Dermis blood vessel endothelial cell (primary cell): ENCODE measurements around the gene ABCF3. TPM values are rescaled to one million over a fixed set of nuclear protein-coding genes. Genes with fewer than 3 reads are reported as not detected.

Experiments
- DNase-seq: peaks from one replicate; pipeline ENCODE4 v3.0.0; 2010
- total RNA-seq: library from RNA; depleted of rRNA; stranded (reverse); fragments of >200 nt; gene quantifications from 2 replicates; pipeline ENCODE4 v1.2.3, GENCODE V29; 2014

ABCF3 gene
- total RNA-seq, 1 donor from 2014 or later = 58.4 TPM

GRCh38 chr3:184188080-184188479, 2.1 kb downstream of the ABCF3 start:
- DNase-seq = no peak

DNA sequence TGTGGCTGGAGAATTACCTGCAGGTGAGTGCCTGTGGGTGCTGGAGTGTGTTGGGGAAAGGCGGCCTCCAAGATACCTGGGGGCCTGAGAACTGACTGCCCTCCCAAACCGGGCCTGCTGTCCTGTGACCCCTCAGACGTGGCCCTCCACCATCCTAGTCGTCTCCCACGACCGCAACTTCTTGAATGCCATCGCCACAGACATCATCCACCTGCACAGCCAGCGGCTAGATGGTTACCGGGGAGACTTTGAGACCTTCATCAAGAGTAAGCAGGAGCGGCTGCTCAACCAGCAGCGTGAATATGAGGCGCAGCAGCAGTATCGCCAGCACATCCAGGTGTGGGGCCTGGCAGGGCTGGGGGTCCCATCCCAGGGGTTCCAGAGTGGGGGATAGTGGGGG, 3.4 kb downstream of the ABCF3 start:
- no peak for DNase-seq

GRCh38 chr3:184192889-184193288, 6.9 kb downstream of the ABCF3 start:
- no peak for DNase-seq

DNA sequence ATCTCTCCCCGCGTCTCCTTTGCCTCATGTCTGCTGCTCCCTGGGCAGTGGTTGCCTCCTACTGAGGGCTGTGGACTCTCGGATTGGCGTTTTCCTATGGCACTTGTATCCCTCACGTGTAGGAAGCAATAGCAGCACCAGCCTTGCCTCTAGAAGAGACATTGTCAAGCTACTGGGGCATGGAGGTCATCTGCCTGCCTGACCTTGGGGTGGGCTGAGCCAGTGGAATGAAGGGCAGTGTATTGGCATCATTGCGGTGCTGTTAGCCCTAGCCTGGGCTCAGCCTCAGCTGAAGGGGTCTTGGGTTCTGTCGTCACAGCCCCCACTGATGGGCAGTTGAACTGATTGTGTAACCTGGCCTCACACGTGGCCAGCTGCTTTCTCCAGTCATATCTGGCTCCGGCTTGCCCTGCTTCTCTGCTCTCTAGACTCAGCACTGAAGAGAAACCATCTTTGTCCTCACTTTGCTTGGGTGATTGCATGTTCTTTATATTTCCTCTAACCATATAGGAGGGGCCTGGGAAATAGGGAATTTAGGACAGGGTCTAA, 8.1 kb downstream of the ABCF3 start:
- DNase-seq = no peak

DNA sequence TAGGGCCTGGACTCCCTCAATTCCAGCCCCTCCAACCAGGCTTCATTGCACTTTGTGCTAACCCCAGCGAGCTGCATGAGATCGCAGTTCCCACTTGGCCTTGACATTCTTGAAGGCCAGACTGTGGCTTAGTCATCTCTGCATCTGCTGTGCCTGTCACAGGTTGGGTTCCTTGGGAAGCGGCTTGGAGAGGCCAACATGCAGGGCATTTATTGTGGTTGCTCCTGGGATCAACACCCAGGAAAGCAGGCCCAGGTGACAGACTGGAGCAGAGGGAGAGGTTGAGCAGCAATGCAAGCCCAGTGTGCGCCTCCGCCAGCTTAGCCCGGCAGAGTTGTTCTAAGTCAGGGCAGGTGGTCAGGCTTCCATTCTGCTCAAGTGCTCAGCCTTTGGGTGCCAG, 10.5 kb downstream of the ABCF3 start:
- no peak for DNase-seq

- no peak for DNase-seq
These were observed 12.5 kb downstream of the ABCF3 start for GRCh38 chr3:184198509-184198908.

DNA sequence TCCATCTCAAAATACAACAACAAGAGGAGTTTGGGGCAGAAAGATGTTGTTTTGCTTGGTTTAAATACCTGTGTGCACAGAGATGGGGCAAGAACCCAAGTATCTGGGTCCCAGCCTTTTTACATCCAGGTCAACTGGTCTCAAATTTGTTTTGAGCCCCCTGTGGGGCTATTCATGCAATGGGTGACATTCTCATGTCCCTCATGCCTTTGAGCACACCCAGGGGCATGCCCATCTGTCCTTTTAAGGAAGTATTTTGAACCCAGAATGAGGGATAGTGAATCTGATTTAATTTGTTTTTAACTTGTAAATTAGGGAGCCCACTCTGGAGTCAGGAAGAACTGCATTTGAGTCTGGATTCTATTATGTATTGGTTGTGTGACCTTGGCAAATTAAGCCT, 14.8 kb downstream of the ABCF3 start:
- DNase-seq = no peak

DNA sequence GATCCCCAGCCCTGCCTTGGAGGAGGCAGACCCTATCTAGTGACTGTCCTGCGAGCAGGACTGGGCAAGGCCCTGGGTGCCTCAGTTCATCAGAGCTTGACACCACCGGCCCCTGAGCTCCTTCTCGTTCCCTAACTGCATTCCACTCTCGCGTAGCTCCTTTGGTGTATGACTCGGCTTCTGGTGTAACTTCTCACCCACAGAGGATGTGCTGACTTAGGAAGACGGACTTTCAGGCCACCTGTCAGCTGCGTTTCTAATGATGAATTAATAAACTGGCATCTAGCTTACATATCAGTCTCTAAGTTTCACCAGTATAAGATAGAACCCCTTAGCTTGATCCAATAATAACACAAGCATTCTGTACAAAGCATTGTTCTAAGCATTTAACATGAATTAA, 17.5 kb downstream of the ABCF3 start:
- no peak for DNase-seq

DNA sequence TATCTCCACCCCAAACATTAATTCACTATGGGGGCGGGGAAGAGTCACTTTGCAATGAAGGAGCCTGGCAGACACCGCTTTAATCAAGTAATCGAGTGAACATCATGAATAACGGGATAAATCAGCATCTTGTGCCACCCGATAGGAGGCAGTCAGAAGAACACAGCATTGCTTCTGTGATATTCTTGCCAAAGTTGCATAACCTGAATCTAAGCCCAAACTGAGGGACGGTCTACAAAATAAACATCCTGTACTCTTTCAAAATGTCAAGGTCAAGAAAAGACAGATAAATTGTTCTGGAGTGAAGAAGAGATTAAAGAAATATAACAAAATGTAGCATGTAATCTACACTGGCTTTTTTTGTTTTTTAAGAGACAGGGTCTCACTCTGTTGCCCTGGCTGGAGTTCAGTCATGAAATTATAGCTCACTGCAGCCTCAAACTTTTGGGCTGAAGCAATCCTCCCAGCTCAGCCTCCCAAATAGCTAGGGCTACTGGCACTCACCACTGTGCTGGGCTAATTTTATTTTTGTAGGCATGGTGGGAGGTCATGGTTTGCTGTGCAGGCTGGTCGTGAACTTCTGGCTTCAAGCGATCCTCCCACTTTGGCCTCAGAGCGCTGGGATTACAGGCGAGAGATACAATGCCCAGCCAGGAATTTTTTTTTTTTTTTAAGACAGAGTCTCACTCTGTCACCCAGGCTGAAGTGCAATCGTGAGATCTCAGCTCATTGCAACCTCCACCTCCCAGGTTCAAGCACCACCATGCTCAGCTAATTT, 23.3 kb downstream of the ABCF3 start:
- DNase-seq = no peak

DNA sequence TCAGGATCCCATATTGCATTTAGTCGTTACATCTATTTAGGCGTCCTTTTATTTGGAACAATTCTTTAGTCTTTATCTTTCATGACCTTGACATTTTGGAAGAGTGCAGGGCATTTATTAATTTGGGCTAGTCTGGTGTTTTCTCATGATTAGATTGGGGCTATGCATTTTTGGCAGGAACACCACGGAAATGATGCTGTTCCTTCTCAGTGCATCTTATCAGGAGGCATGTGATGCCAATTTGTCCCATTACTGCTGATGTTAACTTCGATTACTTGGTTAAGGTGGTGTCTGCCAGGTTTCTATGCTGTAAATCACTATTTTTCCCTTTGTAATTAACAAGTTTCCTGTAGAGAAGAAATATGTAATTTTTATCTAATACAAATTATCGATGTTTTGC, 25.3 kb downstream of the ABCF3 start:
- DNase-seq = no peak

DNA sequence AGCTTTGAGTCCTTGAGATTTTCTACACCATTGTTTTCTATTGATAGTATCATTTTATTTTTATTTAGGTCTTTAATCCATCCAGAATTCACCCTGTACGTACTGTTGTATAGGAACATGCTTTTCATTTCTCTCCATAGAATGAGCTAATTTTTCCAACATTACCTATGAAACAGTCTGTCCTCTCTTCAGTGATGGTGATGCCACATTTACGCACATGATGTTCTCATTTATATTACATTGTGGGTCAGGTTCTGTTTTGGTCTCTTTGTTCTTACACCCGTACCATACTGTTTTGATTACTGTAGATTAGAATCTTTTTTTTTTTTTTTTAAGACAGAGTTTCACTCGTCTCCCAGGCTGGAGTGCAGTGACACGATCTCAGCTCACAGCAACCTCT, 25.7 kb downstream of the ABCF3 start:
- DNase-seq = no peak

- no peak for DNase-seq
These were observed 32.8 kb downstream of the ABCF3 start for GRCh38 chr3:184218814-184219213.

DNA sequence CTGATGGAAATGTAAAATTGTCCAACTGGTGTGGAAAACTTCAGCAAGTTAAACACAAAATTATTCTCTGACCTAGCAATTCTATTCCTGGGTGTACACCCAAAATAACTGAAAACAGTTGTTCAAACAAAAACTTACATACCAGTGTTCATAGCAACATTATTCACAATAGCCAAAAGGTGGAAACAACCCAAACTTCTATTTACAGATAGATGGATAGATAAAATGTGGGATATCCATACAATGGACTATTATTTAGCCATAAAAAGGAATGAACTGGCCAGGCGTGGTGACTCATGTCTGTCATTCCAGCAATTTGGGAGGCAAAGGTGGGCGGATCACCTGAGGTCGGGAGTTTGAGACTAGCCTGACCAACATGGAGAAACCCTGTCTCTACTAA, 36.5 kb downstream of the ABCF3 start:
- DNase-seq = no peak

- no peak for DNase-seq
These were observed 37.9 kb downstream of the ABCF3 start for GRCh38 chr3:184223946-184224345.

GRCh38 chr3:184227481-184227935, 41.5 kb downstream of the ABCF3 start:
- peak; percentile 61 for DNase-seq

- DNase-seq = no peak
These were observed 42.6 kb downstream of the ABCF3 start for GRCh38 chr3:184228376-184229137.

DNA sequence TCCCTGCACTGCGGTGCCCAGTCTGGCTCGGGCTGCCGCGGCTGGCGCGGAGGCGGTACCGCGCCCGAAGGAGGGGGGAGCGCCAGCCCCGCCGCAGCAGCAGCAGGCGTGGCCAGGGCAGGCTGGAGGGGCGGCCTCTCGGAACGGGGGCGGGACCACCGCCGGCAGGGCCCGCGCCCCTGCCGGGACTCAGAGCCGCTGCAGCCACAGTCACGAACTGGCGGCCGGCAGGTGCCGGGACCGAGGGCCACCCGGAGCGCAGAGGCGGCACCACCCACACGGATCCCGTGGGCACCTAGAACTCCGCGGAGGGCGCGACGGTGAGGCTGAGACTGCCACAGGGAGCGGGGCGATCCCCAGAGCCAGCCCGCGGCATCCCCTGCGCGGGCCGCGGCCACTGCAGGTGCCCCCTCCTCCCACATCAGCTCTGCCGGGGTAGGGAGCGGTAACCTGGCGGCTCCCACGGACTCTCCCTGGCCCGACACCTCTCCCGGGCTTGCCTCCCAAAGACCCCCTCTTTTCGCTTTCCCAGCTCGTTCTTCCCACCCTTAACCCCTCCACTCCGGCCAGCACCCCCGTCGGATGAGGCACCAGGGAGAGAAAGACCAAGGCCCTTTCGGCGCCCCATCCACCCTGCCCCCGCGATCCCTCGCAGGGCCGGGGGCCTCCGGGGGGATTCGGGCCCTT, 43.5 kb downstream of the ABCF3 start, which contains the start of gene VWA5B2:
VWA5B2 (plus strand) TSS at position 192 of the 687 bp plus-strand sequence. CDS start 944 bp downstream, outside the sequence.
- peak; percentile 64 for DNase-seq

DNA sequence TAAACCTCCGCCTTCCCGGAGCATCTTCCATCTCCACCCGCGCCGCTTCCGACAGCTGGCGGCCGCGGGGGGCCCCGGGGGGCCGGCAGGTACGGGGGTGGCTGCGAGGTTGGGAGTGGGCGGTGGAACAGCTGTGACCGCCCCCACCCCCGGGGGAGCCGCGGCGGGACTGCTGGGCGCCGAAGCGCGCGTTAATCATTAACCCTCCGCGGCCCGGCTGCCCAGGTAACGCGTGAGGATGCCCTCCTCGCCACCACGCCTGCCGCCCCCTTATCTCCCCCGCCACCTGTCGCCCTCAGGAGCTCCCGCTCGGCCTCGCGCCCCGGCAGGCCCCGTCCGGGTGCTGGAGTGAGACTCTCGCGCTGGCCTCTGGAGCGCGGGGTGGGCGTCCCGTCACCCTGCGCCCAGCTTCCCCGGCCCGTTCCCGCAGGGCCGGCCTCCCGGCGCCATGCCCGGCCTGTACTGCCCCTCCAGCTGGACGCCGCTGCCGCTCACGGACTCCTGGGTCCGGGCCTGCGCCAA, 44.1 kb downstream of the ABCF3 start:
- DNase-seq = no peak

GRCh38 chr3:184230603-184231528, 44.9 kb downstream of the ABCF3 start:
- DNase-seq = no peak

DNA sequence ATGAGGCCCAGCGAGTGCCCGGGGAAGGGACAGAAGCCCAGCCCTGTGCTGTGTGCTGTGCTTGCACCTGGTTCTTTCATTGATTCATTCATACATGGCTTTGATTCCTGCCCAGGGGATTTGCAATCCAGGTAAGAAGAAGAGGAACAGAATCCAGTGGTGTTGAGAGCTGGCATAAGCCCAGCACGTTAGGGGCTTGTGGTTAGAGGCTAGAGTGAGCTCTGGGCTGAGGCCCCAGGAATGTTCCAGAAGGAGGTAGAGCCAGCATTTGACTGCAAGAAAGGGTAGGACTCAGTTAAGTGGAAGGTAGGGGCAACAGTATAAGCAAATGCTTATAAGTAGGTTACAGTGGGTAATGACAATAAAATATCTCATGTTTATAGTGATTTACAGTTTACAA, 45.7 kb downstream of the ABCF3 start:
- DNase-seq = no peak

DNA sequence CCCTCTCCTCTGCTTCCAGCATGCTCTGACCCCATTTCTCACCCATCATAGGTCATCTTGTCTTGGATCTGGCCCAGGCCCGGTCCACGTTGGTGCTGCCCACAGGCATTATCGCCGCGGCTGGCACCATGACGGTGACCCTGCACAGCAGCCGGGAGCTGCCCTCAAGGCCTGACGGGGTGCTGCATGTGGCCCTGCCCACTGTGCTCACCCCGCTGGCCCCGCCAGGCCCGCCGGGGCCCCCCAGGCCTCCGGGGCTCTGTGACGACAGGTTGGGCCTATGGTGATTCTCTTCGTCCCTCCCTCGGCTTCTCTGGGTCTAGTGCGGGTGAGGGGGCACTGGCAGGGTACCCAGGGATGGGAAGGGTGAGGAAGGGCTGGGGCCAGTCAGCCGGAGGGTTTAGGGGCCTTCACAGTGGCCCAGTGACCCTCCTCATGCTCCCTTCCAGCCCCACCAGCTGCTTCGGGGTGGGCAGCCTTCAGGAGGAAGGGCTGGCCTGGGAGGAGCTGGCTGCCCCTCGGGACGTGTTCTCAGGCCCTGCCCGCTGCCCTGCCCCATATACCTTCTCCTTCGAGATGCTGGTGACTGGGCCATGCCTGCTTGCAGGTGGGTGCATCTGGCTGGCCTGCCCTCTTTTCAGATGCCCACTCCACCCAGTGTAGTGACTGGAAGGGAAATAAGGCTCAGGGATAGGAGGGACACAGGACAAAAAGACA, 47.3 kb downstream of the ABCF3 start:
- no peak for DNase-seq
